ENCODE measurements around the gene GM2A.

Gene GM2A

DNA sequence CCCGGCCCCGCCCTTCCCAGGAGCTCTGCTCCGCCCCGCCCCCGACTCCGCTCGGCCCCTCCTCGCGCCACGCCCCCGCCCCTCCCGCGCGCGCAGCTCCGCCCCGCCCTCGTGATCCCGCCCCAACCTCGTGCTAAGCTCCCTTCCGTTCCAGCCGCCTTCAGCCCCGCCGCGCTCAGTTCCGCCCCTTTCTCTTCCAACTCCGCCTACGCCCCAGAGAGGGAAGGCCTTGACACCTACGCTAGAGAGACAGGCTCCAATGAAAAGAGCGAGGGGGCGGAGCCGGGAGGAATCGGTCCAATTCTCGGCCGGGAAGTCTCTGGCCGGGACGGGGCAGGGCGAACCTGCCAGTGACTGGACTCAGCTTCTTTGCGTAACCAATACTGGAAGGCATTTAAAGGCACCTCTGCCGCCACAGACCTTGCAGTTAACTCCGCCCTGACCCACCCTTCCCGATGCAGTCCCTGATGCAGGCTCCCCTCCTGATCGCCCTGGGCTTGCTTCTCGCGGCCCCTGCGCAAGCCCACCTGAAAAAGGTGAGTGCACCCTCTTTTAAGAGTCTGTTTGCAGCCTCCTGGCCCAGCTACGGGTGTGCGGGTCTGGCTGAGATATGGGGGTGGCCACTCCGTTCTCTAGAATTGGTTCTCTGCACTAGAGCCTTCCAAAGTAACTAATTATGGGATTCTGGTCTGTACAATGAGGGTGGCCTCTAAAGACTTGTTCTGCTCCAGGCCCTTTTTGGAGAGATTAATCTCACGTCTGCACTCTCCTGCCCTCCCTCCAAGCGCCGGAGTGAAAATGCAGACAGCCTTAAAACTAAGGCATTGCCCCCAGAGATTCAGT lies at the start of gene GM2A:
GM2A (plus strand) TSS at position 424 of the 843 bp plus-strand sequence; CDS start at position 456, 32 bp downstream.
- DNase-seq, result peak; percentile 90

DNA sequence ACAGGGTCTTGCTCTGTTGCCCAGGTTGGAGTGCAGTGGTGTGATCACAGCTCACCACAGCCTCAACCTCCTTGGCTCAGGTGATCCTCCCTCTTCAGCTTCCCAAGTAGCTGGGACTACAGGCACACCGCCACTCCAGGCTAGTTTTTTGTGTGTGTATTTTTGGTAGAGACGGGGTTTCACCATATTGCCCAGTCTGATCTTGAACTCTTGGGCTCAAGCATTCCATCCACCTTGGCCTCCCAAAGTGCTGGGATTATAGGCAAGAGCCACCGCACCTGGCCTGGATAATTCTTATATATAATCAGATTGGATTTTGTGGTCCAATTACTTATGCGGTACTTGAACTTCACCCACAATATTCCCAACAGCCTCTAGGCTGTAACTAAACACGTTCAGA lies 48.9 kb upstream of the GM2A start:
- no peak for DNase-seq

DNA sequence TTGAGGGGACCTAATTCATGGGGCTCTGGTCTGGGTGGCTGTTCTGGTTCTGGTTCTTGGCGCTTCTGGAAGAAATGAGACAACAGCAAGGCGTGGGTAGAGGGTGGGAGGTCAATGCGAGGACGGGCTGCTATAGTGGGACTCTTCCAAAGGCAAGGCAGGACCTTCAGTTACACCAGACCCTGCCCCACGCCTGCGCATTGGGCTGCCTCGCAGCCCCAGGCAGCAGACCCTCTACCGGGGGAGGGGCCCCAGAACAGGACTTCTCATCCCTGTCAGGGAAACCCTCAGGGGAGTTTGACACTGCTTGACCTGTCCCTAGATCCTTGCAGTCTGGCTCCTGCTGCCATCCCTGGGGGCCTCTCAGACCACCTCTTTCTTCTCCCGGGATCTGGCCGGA lies 47.6 kb upstream of the GM2A start:
- DNase-seq, result no peak

DNA sequence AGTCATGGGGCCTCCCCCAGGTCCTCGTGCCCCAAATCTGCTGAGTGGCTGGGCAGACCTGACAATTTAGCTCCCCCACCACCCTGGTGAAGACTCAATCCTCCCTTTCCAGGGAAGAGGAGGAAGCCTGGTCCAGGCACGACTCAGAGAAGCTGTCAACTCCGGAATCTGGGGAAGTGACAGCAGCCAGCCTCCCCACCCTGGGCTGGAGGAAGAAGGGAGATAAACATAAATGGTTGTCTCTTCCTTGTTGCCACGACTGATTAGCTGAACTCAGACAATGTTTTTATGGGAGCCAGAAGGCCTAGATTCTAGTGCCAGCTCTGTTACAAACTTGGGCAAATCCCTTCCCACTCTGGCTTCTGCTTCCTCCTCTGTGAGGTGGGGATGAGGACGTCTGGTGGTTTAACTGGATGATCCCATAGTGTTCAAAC lies 44.5 kb upstream of the GM2A start:
- DNase-seq, result no peak

DNA sequence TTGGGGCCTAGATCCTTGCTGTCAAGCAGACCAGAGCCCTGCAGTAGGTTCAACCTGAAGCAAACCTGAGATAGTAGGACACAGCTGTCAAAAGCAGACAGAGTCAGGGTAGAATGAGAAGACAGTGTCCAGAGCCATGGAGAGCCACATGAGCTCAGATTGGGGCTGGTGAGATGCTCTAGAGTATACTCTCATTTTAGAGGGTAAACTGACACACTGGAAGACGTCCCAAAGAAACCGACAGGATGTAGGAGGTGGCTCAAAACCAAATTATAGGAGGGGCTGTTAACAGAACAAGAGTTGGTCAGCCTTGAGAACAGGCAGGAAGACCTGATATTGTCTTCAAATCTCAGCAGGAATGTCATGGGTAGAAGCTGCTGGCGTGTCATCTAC lies 40.6 kb upstream of the GM2A start:
- no peak for DNase-seq

DNA sequence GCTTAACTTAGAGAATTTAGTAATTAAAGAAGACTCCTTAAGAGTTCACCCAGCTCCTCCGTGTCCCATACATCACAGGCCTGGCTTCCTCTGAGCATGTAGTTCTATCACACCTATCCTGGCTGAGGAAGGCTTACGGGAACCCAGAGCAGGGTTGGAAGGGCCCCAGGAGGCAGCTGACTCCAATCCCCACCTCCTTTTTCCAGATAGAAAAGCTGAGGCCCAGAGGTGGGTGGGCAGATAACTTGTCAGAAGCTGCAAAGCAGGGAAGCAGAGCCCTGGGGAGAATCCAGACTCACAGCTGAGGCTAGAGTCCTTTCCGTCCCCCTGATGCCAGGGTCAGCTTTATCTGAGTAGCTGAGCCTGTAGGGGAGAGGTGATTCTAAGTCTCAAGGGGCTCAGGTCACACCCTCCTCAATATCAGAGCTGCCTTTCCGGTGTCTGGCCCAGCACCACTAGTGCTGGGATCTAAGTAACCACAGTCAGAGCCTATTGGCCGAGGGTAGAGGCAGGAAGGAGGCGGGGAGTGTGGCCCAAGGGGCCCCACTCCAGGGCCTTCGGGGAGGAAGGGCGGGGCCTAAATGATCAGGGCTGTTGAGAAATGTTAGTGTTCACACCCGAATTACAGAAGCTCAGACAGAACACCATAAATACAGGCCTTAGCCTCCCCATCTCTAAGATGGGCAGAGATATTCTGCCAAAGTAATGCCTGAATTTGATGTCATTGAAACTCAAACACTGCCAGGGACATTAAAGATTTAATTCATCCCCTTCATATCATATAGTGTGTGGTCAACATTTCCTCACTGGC lies 39.0 kb upstream of the GM2A start:
- DNase-seq, result no peak

DNA sequence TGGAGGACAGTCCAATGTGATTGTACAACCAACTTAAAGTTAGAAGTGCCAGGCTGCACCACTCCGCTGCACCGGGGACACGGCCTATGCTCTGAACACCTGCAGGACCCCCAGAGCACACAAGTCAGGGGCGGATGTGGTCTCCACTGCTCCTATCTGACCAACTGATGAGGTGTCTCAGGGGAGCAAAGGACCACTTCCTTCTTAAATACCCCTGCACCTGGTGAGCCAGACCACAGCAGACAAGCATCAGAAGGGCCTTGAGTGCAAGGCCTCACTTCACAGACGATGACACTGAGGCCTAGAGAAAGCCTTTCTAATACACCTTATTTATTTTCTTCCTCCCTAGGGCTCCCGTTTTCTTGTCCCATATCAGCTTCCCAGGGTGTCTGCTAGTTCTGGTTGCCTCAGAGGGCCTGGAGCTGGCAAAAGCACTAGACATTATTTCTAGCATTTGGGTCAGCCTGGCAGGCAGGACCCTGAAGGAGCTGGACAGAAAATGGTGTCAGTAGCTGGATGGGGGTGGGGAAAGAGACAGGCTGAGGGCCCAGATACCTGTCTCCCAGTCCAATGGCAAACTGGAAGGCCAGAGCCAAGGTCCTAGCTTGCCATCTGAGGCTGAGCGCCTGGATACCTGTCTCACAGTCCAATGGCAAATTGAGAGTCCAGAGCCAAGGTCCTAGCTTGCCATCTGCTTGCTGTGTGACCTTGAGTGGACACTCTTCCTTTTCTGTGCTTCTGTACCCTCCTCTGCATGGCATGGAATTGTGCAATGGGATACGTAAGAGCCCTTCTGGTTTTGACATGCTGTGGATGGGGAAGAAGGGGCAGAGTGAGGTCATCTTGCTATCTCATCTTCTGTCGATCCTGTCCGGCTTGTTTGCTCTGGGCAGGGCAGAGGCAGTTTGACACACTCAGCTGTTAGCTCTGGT lies 38.1 kb upstream of the GM2A start:
- DNase-seq, result no peak

DNA sequence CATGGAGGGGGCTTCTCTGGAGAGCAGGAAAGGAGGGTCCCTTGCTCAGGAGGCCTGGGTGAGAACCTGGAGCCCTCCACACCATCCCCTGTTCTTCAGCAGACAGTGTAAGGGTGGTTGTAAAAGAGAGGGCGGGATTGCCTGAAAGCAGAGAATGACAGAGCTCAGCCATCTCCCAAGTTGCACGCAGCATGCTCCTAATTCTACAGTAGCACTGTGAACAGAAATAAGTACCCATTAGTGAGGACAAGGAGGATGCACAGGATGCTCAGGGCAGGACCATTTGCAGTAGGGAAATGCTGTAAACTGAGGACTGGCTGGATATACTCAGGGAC lies 37.5 kb upstream of the GM2A start:
- DNase-seq, result no peak

DNA sequence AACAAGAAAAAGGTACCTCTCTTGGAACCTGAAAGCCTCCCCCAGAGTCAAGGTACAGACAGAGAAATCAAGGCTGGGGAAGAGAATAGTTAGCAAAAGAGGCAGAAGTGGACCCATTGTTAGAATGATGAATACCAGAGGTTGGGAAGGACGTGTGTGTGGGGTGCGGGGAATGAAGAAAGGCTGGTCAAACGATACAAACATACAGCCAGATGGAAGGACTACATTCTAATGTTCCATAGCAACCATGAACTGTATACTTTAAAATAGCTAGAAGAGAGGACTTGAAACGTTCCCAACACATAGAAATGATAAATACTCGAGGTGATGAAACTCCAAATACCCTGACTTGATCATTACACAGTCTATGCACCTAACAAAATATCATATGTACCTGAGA lies 36.2 kb upstream of the GM2A start:
- DNase-seq, result no peak

DNA sequence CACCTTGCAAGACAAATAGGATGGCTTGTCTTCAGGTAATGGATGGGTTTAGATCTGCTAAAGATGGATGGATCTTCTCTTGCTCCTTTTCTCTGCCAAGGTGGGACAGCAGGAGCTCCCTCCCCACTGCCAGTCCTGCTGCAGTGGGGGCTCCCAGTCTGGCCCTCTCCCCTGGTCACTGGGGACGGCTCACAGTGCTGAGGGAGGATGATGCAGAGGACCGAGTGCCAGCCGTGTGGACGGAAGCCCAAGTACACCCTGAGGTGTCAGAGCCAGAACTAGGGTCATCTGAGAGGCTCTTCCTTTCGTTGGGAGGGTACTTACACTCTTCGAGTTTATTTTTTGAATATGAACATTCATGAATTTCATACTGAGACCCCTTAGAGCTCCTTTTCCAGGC lies 34.8 kb upstream of the GM2A start:
- no peak for DNase-seq

DNA sequence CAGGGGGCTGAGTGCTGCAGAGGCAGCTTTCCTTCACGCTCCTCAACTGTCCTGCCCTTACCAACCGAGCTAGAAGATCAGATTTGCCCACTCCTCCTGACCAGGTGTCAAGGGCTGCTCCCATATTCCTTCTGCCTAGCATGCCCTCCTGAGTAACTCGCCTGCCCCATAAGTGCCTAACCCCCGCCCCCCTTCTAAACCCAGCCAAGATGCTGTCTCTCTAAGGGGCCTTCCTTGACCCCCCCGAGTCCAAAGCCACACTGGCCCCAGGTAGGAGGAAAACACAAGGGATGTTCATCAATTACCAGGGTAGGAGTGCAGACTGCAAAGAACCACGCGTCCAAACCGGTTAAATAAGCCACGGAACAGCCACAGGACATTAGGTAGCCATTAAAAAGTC lies 33.8 kb upstream of the GM2A start:
- no peak for DNase-seq

DNA sequence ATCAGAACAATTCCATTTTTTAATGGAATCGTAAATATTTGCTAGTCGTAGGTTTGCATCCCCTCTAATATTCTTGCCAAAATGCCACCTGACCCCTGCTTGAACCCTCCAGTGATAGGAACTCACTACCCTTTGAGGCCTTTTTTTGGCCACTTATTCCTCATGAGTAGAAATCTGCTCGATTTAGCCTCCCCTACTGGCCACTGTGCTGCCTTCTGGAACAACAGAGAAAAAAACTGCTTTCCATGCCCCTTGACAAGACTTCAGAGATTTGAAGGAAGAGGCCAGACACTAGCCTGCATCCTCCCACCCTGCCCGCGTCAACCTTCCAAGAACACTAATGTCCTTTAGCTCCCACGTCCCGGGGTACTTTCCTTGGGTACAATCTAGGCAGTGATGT lies 33.2 kb upstream of the GM2A start:
- no peak for DNase-seq

DNA sequence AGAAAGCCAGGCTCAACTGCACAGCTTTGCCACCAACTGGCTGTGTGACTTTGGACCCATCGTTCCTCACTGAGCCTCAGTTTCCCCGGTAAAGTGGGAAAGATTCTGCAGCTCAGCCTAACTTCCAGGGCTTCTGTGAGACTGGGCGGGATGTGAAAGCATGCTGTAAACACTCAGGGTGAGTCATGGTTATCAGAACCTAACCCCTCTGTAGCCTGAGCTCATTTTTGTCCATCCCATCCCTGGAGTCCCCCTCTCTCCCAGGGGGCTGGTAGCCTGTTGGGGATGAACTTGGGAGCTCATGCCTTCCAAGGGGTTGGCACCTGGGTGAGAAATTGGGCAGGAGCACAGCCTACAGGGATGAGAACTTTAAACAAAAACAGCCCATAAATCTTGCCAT lies 31.4 kb upstream of the GM2A start:
- no peak for DNase-seq

DNA sequence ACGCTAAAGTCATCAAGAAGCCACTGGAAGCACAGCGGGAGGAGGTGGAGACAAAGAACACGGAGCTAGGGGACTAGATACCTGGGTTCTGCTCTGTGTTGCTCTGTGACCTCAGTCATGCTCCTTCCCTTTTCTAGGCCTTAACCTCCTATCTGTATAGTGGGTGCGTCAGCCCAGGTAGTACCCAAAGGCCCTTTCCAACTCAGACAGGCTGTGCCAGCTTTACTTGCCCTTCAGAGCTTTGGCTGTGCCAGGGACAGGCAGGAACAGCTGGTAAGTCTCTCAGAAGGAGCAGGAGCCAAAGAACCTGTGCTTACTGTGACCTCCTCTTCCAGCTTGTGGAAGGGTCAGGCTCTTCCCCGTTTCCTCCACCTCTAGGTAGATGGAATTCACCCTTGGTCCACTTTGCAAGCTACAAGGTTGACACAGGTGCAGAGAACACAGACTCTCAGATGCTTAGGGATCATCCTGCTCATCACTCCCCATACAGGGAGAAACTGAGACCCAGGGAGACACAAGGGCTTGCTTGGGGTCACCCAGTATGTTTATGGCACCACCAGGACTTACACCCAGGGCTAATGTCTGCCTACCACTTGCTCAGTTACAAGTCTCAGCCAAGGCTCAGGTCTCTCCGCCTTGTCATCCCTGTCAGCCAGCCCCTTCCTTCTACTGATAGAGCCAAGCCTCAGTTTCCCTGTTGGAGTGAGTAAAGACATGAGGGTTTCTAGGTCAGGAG lies 30.8 kb upstream of the GM2A start:
- DNase-seq, result no peak

DNA sequence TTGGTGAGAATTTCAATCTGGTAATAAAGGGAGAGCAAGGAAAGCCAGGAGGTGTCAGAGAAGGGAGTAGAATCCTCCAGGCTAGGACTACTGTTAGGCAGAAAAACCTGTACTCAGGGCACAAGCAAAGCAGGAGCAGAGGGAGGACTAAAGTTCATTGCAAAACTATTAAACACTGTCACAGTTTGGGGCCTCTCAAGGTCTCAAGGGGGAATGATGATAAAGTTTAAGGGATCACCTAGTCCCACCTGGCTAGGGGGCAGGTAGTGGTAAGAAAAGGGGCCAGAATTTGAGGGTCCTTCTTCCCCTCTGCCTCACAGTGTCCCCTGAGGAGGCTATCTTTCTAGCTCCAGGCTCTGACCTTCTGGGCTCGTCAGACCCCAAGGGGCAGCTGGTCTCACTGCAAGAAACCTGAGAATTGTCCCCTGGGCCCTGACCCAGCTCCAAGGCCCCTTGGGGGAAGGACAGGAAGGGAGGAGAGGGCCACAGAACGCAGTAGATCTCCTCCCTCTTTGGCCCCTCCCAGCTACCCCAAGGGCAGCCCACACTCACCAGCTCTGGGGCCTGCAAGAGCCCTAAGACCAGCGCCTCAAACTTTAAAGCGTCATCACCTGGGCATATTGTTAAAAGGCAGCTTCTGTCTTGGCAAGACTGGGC lies 30.1 kb upstream of the GM2A start:
- DNase-seq, result no peak

DNA sequence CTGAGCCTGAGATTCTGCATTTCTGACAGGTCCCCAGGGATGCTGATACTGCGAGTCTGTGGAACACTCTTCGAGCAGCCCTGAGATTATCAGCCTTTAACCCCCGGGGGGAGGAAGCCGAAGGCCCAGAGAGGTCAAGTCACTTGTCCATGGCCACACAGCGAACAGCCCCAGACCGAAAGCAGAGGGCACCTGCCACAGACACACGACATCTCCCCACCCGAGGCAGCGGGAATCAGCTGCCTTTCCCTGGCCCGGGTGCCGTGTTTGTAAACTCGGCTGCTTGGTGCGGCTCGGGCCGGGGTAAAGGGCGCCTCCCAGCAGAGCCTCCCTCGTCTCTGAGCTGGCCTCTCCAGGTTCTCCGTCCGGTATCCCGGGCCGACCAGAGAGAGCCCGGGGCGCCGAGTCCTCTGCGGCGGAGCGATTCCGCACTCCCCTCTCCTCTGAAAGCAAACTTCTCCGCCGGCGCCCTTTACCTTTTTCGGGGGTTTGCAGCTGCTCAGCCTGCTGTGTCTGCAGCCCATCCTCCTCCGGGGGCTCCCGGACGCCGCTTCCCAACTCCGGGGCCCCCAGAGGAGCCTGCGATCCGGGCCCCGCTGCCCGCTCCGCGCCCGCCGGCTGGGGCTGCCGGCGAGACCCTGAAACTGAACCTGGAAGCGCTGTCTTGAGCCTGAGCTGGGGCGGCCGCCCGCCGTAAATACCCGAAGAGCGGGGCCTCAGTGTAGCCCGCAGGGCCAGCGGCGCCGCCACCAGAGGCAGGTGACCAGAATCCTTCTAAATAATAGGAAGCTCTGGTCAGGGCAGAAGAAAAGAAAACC lies 29.3 kb upstream of the GM2A start, which contains the start of gene CCDC69:
CCDC69 (minus strand) TSS at position 646 of the 818 bp plus-strand sequence; CDS start at position 524, 122 bp downstream.
- peak; percentile 19 for DNase-seq

DNA sequence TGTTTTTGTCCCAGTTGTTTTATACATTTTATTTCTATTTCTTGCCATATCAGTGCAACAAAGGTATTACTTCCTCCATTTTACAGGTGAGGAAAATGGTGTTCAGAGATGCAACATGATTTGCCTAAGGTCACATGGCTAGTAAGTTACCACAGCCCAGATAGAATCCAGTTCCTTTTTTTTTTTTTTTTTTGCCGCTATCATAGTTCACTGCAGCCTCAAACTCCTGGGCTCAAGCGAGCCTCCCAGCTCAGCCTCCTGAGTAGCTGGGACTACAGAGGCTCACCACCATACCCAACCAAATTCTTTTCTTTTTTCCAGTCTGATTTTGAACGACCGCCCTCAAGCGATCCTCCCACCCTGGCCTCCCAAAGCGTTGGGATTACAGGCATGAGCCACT lies 28.6 kb upstream of the GM2A start:
- no peak for DNase-seq

DNA sequence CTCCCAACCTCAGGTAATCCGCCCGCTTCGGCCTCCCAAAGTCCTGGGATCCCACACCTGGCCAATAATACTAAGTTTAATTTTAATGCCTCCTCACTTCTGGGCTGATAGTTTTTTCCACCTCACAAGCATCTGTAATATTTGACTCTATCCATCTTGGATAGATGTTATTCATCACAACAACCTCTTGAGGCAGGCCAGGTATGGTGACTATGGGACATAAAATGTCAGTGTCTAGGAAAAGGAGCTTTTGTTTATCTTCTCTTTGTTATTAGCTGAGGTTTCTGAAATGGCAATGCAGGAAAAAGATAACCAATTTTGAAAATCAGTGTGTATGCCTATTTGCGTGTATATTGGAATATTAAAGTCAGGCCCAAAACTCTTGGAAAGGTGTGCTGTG lies 27.9 kb upstream of the GM2A start:
- no peak for DNase-seq

DNA sequence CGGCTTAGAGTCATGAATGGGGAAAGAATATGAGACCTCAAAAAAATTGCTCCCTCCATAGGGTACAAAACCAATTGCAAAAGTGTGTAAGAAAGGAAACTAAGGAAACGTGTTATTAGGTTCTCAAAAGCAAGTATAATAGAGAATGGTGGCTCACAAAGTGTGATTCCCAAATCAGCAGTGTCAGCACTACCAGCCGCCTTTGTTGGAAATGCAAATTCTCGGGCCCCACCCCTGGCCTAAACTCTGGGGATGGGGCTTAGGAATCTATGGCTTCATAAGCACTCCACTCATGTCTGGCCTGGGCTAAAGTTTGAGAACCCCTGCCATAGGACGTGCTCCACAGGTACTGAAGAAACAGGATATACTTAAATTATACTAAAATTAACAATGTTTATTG lies 27.5 kb upstream of the GM2A start:
- DNase-seq, result no peak

DNA sequence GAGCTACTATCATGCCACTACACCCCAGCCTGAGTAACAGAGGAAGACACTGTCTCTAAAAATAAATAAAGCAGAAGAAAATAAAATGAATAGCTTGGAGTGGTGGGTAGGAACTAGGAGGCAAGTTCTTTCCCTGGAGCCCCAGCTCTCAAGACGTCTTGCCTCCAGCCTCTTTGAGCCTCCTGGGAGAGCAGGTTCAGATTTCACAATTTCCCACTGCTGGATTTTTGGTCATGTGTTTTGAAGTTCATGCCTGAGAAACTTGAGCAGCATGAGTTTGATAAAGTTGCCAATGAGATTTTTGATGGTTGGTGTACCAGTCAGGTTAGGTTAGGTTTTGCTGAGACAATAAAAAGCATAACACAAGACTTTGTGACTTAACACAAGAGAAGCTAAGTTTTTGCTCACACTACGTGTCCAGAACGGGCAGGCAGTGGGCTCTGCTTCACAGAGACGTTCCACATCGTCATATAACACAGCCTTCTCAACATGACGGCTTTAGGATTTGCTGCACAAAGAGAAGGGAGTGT lies 25.0 kb upstream of the GM2A start:
- DNase-seq, result no peak

DNA sequence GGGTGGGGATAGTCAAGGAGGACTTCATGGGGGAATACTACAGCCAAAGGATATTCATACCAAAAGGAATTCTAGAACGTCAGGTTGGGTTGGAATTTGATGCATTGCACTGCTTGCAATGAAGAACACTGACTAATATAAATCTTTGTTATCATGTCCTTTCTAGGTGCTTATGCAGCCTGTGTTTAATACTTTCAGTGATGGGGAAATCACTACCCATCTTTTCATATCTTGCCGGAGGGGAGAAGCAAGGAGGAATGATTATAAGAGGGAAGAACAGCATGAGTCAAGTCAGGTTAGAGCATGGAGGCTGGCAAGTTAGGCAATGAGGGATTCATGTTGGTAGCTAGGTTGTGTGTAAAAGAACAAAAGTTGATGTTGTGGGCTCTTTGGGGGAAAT lies 24.0 kb upstream of the GM2A start:
- no peak for DNase-seq

Measured in DMS79 treated with DMSO at 0.1 percent for 48 hours (cell line).